SU-DHL-6 (cell line): Measurements from ENCODE around the gene RANBP17.

Source experiments
- CTCF ChIP-seq: fragments of 200-600 bp; sonication (generic); IDR thresholded peaks from one replicate; pipeline ENCODE4 v1.5.1; 2017; ENCODE audit warnings: antibody characterized with exemption, mild to moderate bottlenecking, low read length, moderate library complexity; ENCODE audit not compliant: insufficient read depth, poor library complexity, severe bottlenecking
- EZH2phosphoT487 ChIP-seq: fragments of 200-600 bp; sonication (generic), shearing (Covaris generic); conservative IDR thresholded peaks from 2 replicates; pipeline ENCODE4 v1.6.1; 2018; ENCODE audit warnings: mild to moderate bottlenecking, antibody characterized with exemption, low read length, moderate library complexity, mixed read lengths

- TF ChIP-seq CTCF (no peak), EZH2phosphoT487 (no peak)
These were observed 194.1 kb downstream of the RANBP17 start for GRCh38 chr5:171055875-171056454.
